Mesendoderm (in vitro differentiated cells): ENCODE results near the gene ANAPC7.
A peak's percentile ranks its signal among the peaks of the same experiment; 100 is the strongest.
"Not testable (repeated sequence)": the region's sequence is repeated elsewhere in the genome, so short reads cannot be mapped to it uniquely, and the experiment has no call there.

Source experiments
- DNase-seq: peaks from one replicate; pipeline ENCODE4 v3.0.0; 2013
- H2AK5ac ChIP-seq: 2 replicates; pipeline ENCODE4 v1.6.1; 2013; ENCODE audit warnings: low read length, inconsistent platforms
- H2BK120ac ChIP-seq: 2 replicates; pipeline ENCODE4 v1.6.1; 2013; ENCODE audit warnings: low read depth, mild to moderate bottlenecking, low read length, moderate library complexity, mixed read lengths
- H2BK15ac ChIP-seq: replicated peaks from 2 replicates; pipeline ENCODE4 v1.6.1; 2013; ENCODE audit warnings: low read depth, mild to moderate bottlenecking, moderate library complexity
- H2BK5ac ChIP-seq: 2 replicates; pipeline ENCODE4 v1.6.1; 2013; ENCODE audit warnings: low read length, inconsistent platforms
- H3K18ac ChIP-seq: 2 replicates; pipeline ENCODE4 v1.6.1; 2013; ENCODE audit warnings: mild to moderate bottlenecking, low read length, mixed read lengths
- H3K23ac ChIP-seq: one replicate; pipeline ENCODE4 v1.6.1; 2013; ENCODE audit warnings: low read length
- H3K27ac ChIP-seq: 2 replicates; pipeline ENCODE4 v1.5.1; 2013; ENCODE audit warnings: low read depth, mild to moderate bottlenecking, inconsistent platforms, low read length, moderate library complexity
- H3K27me3 ChIP-seq: 2 replicates; pipeline ENCODE4 v1.6.1; 2013; ENCODE audit warnings: low read length, control low read depth, mild to moderate bottlenecking, inconsistent platforms; ENCODE audit not compliant: insufficient read depth, poor library complexity
- H3K36me3 ChIP-seq: 2 replicates; pipeline ENCODE4 v1.6.1; 2013; ENCODE audit warnings: low read length, inconsistent platforms; ENCODE audit not compliant: control insufficient read depth, insufficient read depth
- H3K4ac ChIP-seq: one replicate; pipeline ENCODE4 v1.6.1; 2013; ENCODE audit warnings: low read depth, mild to moderate bottlenecking, low read length, moderate library complexity
- H3K4me1 ChIP-seq: 2 replicates; pipeline ENCODE4 v1.6.1; 2013; ENCODE audit warnings: low read depth, low read length, inconsistent platforms; ENCODE audit not compliant: control insufficient read depth
- H3K4me2 ChIP-seq: 2 replicates; pipeline ENCODE4 v1.6.1; 2013; ENCODE audit warnings: low read length
- H3K4me3 ChIP-seq: 2 replicates; pipeline ENCODE4 v1.5.1; 2013; ENCODE audit warnings: mild to moderate bottlenecking, low read length
- H3K56ac ChIP-seq: one replicate; pipeline ENCODE4 v1.6.1; 2013; ENCODE audit warnings: low read length
- H3K79me1 ChIP-seq: 2 replicates; pipeline ENCODE4 v1.6.1; 2013; ENCODE audit warnings: low read length, inconsistent platforms
- H3K79me2 ChIP-seq: 2 replicates; pipeline ENCODE4 v1.6.1; 2013; ENCODE audit warnings: mild to moderate bottlenecking, low read length; ENCODE audit not compliant: control insufficient read depth, insufficient read depth
- H3K9ac ChIP-seq: 2 replicates; pipeline ENCODE4 v1.6.1; 2013; ENCODE audit warnings: low read length, inconsistent platforms
- H4K5ac ChIP-seq: one replicate; pipeline ENCODE4 v1.6.1; 2013; ENCODE audit warnings: low read length
- H4K8ac ChIP-seq: one replicate; pipeline ENCODE4 v1.6.1; 2013; ENCODE audit warnings: low read depth, mild to moderate bottlenecking, control low read depth, low read length, moderate library complexity
- WGBS: extraction: QIAGEN DNeasy Blood & Tissue Kit; methylation state at CpG from one replicate; pipeline ENCODE4 v1.1.7; 2013; ENCODE audit warnings: low lambda C conversion rate, missing lambda C conversion rate; ENCODE audit not compliant: insufficient coverage; ENCODE audit errors: extremely low coverage; 5-methylcytosine and 5-hydroxymethylcytosine counted together

The ANAPC7 gene

DNA sequence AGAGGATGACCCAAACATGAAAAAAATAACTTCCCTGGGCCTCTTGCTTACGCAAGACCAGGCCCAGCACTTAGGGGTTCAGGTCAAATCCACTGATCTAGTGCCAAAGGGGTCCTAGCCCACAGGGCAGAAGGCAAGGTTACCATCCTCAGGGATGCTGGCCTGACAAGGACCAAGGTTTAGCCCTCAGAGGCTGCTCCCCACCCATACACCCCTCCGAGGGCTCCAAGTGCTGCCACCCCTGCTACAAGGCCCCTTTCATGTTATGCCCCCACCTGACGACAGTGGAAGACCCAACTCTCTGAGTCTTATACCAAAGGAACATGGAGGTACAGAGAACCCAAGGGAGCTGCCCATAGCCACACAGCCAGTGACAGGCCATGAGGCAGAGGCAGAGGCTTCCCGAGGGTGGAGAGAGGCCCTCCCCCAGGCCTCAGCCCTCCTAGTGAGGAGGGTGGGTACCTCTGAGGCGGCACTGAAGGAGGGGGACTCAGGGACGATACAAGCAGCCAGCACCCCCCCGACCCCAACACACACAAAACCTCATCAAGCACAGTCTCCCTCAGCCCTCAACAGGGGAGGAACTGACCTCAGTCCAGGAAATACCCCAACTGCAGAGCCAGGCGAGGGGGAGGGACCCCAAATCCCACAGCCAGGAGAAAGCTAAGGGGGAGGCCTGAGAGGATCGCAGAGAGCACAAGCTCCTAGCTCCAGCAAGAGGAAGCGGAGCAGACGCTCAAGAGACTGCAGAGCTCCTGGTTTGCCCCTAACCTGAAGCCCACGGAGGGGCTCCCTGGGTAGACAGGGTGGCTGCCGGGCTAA, 37.0 kb downstream of the ANAPC7 start:
- DNase-seq, result no peak
- no peak overlapping the region for H3K23ac ChIP-seq
- no peak overlapping the region for H2BK5ac ChIP-seq
- no peak overlapping the region for H3K18ac ChIP-seq
- no peak overlapping the region for H2AK5ac ChIP-seq
- WGBS, result no CpG with 5 or more reads among the region's 13 CpGs
- no peak overlapping the region for H4K8ac ChIP-seq
- H3K4ac ChIP-seq, result no peak overlapping the region
- H2BK15ac ChIP-seq, result no peak overlapping the region
- H3K4me3 ChIP-seq, result no peak overlapping the region
- H3K27ac ChIP-seq, result no peak overlapping the region
- H2BK120ac ChIP-seq, result no peak overlapping the region
- H3K56ac ChIP-seq, result no peak overlapping the region
- no peaks in the 10 kb centered on the region for H3K79me1 ChIP-seq
- no peak overlapping the region for H3K4me2 ChIP-seq
- no peak overlapping the region for H4K5ac ChIP-seq
- no peaks in the 10 kb centered on the region for H3K4me1 ChIP-seq
- peaks cover 4% of the 10 kb centered on the region for H3K36me3 ChIP-seq
- no peak overlapping the region for H3K9ac ChIP-seq
- H3K27me3 ChIP-seq, result no peaks in the 10 kb centered on the region
- no peaks in the 10 kb centered on the region for H3K79me2 ChIP-seq

DNA sequence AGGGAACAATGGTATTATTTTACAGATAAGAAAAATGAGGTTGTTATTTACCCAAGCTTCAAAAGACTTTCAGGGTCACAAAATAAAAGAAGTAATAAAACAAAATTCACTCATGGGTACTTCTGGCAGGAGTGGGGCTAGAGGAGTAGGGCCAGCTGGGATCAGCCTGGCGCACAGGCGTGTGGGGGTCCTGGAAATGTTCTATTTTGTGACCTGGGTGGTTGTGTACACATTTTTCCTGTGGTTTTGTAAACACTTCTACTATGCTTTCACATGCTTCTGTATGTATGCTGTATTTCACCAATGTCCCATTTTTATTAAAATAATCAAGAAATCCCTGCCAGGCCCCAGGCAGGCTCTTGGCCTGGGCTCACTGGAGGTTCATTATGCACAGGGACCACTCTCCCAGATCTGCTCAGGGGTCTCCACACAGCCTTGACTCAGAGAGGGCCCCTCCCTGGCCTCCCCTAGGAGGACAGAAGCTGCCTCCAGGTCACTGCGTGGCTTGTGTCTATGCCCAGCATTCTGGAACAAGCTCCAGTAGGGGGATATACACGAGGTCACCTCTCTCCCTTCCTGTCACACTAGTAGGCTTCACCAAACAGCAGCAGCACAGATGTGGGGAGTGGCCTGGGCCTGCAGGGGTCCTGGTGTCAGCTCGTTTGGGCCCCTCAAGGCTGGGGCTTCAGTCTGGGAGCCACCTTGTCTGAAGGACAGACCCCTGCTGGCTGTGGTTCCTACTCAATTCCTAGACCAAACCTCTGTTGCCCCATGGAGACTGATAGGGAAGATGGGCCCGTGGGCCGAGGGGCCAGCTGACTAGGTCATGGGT, 37.8 kb downstream of the ANAPC7 start:
- Histone ChIP-seq H2BK120ac (no peak overlapping the region), H3K79me2 (no peaks in the 10 kb centered on the region), H3K27me3 (no peaks in the 10 kb centered on the region), H4K5ac (no peak overlapping the region), H2BK15ac (no peak overlapping the region), H3K27ac (no peak overlapping the region), H4K8ac (no peak overlapping the region), H2BK5ac (no peak overlapping the region), H3K56ac (no peak overlapping the region), H3K79me1 (no peaks in the 10 kb centered on the region), H3K4ac (no peak overlapping the region), H3K4me2 (no peak overlapping the region), H3K36me3 (peaks cover 3% of the 10 kb centered on the region), H3K4me1 (no peaks in the 10 kb centered on the region), H3K9ac (no peak overlapping the region), H3K18ac (no peak overlapping the region), H2AK5ac (no peak overlapping the region), H3K23ac (no peak overlapping the region), H3K4me3 (no peak overlapping the region)
- peak; percentile 31 for DNase-seq
- no CpG with 5 or more reads among the region's 7 CpGs for WGBS

DNA sequence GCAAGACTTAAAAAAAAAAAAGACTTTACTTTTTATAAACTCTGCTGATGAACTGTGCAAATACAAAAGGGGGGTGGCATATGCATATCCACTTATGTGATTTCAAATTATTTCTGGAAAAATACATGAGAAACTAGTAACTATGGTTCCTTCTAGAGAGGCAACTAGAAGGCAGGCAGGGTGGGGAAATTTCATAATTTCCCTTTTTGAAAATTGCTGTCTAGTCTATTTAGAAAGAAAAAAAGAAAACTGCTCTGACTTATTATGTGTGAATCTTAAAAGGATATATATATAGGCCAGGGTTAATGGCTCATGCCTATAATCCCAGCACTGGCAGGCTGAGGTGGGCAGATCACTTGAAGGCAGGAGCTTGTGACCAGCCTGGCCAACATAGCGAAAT, 42.3 kb downstream of the ANAPC7 start:
- H4K8ac ChIP-seq, result no peak overlapping the region
- H3K27ac ChIP-seq, result no peak overlapping the region
- no peak overlapping the region for H3K4me3 ChIP-seq
- no peaks in the 10 kb centered on the region for H3K27me3 ChIP-seq
- no peak overlapping the region for H3K56ac ChIP-seq
- no peak overlapping the region for H2BK15ac ChIP-seq
- H2AK5ac ChIP-seq, result no peak overlapping the region
- H3K18ac ChIP-seq, result no peak overlapping the region
- no peak overlapping the region for H3K4me2 ChIP-seq
- H3K4ac ChIP-seq, result no peak overlapping the region
- no peaks in the 10 kb centered on the region for H3K36me3 ChIP-seq
- H3K79me1 ChIP-seq, result no peaks in the 10 kb centered on the region
- H2BK5ac ChIP-seq, result no peak overlapping the region
- H2BK120ac ChIP-seq, result no peak overlapping the region
- no peak overlapping the region for H3K9ac ChIP-seq
- H3K79me2 ChIP-seq, result no peaks in the 10 kb centered on the region
- no peaks in the 10 kb centered on the region for H3K4me1 ChIP-seq
- no peak overlapping the region for H3K23ac ChIP-seq
- no CpG with 5 or more reads among the region's 1 CpG for WGBS
- H4K5ac ChIP-seq, result no peak overlapping the region
- no peak for DNase-seq

DNA sequence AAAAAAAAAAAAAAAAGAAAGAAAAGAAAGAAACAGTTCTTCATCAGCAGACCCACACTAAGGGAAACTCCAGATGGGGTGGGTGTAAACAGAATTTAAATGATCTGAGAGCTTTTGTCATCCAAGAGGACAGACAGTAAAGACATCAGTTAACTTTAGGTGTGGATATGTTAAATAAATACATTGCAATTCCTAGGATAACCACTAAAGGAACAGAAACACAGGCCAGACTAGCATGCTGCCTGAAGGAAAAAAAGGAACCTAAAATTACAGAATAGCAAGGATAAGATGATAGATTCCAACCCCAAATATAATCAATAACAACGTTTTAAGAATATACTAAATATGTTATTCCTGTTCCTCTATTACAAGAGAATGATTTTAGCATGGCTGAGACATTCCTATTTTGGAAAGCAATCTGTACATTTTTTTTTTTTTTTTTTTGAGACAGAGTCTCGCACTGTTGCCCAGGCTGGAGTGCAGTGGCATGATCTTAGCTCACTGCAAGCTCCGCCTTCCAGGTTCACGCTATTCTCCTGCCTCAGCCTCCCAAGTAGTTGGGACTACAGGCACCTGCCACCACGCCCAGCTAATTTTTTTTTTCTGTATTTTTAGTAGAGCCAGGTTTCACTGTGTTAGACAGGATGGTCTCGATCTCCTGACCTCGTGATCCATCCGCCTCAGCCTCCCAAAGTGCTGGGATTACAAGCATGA, 45.0 kb downstream of the ANAPC7 start:
- H4K5ac ChIP-seq, H3K27me3 ChIP-seq, H3K27ac ChIP-seq, H3K23ac ChIP-seq, H2BK120ac ChIP-seq, H2BK5ac ChIP-seq, H3K4me3 ChIP-seq, H3K79me1 ChIP-seq, H3K56ac ChIP-seq, H4K8ac ChIP-seq, H2AK5ac ChIP-seq, H3K4ac ChIP-seq, H3K4me2 ChIP-seq, H3K18ac ChIP-seq, DNase-seq, H3K36me3 ChIP-seq, H3K4me1 ChIP-seq, H3K9ac ChIP-seq, H3K79me2 ChIP-seq, H2BK15ac ChIP-seq: not testable (repeated sequence)
- WGBS, result no CpG with 5 or more reads among the region's 8 CpGs

DNA sequence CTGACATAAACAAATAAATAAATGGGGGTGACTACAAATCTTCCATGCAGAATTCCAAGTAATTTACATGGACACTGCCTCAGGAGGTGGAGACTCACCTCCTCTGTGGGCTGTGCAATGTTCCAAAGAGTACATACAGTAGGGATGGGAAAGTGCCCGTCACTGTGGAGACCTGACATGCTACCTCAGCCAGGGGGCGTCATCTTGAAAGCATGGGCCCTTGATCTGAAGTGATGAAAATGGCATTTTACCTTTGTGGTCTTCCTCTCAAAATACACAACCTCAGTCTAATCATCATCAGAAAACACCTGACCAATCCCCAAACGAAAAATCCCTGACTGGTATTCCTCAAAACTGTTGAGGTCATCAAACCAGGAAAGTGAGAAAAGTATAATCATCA, 48.4 kb downstream of the ANAPC7 start:
- Histone ChIP-seq H4K5ac (no peak overlapping the region), H3K4me2 (no peak overlapping the region), H4K8ac (no peak overlapping the region), H3K18ac (no peak overlapping the region), H3K9ac (no peak overlapping the region), H3K4ac (no peak overlapping the region), H3K27ac (no peak overlapping the region), H3K4me1 (no peaks in the 10 kb centered on the region), H3K4me3 (no peak overlapping the region), H3K23ac (no peak overlapping the region), H3K79me1 (no peaks in the 10 kb centered on the region), H2BK5ac (no peak overlapping the region), H3K36me3 (no peaks in the 10 kb centered on the region), H3K56ac (no peak overlapping the region), H3K27me3 (no peaks in the 10 kb centered on the region), H3K79me2 (no peaks in the 10 kb centered on the region), H2BK15ac (no peak overlapping the region), H2BK120ac (no peak overlapping the region), H2AK5ac (no peak overlapping the region)
- no CpG with 5 or more reads among the region's 3 CpGs for WGBS
- DNase-seq, result peak; percentile 54
